GM18505 (cell line): ENCODE measurements around the gene KLHL11.
A peak's percentile ranks its signal among the peaks of the same experiment; 100 is the strongest.
"Not testable (repeated sequence)": the region's sequence is repeated elsewhere in the genome, so short reads cannot be mapped to it uniquely, and the experiment has no call there.

ENCODE experiments used
- ATAC-seq: cut with Tn5 transposase; IDR thresholded peaks from one replicate; pipeline ENCODE4 v1.9.1; 2021; ENCODE audit not compliant: unreplicated experiment
- POLR2A ChIP-seq: IDR thresholded peaks from 4 replicates; pipeline ENCODE4 v1.6.1; 2011; ENCODE audit warnings: borderline replicate concordance; ENCODE audit not compliant: insufficient read depth, insufficient read length; ENCODE audit errors: extremely low read depth

Gene KLHL11

GRCh38 chr17:41869426-41869825, 4.2 kb upstream of the KLHL11 start:
- TF ChIP-seq POLR2A, result no peak
- no peak for ATAC-seq

DNA sequence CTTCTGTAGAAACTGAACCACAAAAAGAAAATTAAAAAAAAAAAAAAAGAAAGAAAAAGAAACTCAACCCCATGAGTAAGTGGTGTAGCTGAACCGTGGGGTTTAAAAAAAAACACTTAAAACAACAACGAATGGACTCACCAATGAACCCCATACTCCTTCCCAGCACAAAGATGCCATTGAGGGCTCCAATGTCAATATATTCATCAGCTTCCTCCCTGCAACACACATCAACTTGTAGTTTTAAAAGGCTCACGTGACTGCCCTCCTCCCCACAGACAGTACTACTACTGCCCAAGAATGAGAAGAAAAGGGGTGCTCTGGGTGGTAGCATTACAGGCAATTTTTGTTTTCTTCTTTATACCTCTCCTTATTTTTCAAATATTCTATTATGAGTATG, 3.3 kb upstream of the KLHL11 start:
- TF ChIP-seq POLR2A, result no peak

DNA sequence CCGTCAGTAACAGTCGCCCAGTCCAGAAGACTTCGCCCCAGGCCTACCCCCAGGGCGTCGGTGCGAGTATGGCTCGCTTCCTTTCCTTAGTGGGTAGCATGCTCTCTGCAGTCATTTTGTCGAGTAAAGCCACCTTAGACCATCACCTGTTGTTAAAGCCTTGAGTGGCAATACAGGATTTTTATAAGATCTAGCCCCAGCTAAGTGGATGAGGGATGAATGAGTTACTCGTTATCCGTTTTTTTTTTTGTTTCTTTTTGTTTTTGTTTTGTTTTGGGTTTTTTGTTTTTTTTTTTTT, 322 bp upstream of the KLHL11 start:
- ATAC-seq, result no peak

More for the DNA sequence above, 3.3 kb upstream of the KLHL11 start:
- ATAC-seq, result no peak

DNA sequence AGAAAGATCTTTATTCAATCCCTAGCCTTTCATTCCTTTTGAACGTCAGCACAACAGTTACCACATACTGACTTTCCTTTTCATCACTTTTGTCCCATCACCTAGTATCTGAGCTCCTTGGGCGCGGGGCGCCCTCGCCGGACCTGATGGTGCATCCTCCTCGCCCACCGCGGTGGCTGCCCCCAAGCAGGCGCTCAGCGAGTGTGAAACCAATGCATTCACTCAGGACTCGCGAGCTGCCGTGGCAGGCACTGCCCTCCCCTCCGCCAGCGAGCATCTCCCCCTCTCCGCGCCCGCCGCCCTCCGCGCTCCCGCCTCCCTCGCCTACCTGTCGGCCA, 756 bp downstream of the KLHL11 start:
- peak; percentile 29 for ATAC-seq
- TF ChIP-seq POLR2A, result no peak

More for the DNA sequence above, 322 bp upstream of the KLHL11 start:
- TF ChIP-seq POLR2A, result no peak

DNA sequence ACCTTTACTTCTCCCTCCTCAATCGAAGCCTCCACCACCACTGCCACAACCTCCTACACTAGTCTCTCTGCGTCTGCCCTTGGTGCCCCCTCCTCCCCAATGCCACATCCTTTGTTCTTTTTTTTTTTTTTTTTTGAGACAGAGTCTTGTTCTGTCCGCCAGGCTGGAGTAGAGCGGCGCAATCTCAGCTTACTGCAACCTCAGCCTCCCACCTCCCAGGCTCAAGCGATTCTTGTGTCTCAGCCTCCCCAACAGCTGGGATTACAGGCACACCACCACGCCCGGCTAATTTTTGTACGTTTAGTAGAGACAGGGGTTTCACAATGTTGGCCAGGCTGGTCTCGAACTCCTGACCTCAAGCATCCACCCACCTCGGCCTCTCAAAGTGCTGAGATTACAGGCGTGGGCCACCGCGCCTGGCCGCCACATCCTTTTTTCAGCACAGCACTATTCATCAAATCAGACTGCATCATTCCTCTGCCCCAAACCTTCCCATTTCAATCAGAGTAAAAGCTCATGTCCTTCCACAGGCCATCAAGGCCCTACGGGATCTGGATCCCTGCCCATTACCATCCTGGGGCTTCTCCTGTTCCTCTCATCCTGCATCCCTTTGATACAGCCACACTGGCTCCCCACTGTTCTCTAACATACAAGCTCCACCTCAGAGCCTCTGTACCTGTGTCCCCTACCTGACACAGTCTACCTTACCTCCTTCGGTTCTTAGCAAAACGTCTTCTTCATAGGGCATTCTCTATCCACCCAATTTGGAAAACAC, 2.0 kb downstream of the KLHL11 start:
- TF ChIP-seq POLR2A, result no peak
- no peak for ATAC-seq

DNA sequence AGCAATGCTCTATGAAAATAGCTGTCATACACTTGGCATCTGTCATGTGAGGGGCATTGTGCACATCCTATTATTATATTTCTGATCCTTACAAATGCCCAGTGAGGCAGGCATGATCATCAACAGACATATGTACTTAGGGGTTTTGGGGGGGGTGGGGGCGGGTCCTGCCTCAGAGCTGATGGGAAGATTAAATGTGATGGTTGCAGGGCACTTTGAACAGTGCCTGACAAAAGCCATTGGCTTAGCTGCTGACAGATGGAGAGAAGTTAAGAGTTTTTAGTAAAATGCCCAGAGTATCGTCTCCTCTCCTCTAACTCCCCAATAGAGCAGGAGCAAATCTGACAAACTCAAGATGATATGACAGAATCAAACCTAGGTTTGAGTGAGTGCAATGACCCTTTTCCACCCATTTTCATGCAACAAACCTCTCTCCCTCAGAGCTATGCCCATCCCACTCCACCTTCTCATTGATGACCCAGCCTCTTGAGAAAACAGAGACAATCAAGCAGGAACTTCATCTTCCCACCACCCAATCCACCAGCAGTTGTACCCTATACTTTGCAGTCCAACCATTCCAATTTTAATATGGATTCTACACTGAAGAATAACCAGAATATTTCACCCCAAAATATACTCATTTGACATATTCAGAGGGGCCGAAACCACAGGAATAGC, 4.8 kb downstream of the KLHL11 start:
- TF ChIP-seq POLR2A, result no peak
- ATAC-seq, result no peak

- not testable (repeated sequence) for ATAC-seq
These were observed 13.8 kb downstream of the KLHL11 start for GRCh38 chr17:41851382-41851781.

DNA sequence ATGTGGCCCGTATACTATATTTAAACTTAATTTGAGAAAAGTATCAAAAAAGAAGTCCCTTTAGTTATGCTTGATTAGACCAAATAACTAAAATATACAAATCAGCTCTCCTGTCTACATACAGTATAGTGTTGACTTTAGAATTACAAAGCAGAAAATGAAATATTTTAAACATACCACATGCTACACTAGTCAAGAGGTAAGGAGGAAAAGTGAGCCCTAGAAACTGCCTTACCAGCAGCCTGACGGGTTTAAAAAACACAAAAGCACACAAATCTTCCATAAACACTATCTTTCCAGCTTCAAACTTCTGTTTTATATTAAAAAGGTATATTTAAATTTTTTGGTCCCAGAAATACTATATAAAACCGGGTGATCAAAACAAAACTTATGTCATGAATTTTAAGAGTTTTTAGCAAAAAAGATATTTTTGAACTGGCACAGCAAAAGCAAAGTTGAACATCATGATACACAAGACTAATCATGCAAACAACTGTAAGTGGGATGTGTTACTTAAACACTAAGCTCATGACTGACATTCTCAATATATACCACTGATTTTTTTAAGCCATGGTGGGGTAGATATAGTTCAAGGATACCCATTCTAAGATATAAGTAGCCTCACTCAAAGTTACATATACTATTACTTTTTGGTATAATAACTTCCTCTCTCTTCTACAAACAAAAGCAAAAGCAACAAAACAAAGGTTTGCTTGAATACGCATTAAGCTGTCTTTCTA, 15.8 kb downstream of the KLHL11 start:
- no peak for ATAC-seq
- no peak for TF ChIP-seq POLR2A

GRCh38 chr17:41848788-41849187, 16.4 kb downstream of the KLHL11 start:
- TF ChIP-seq POLR2A, result no peak
- no peak for ATAC-seq

GRCh38 chr17:41844971-41845370, 20.3 kb downstream of the KLHL11 start:
- no peak for ATAC-seq
- TF ChIP-seq POLR2A, result no peak

DNA sequence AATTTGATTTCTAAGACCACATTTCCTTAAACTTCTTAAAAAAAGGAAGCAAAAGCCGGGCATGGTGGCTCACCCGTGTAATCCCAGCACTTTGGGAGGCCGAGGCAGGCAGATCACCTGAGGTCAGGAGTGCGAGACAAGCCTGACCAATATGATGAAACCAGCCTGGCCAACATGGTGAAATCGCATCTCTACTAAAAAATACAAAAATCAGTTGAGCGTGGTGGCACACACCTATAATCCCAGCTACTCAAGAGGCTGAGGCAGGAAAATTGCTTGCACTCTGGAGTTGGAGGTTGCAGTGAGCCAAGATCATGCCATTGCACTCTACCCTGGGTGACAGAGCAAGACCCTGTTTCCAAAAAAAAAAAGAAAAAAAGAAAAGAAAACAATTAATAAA, 24.4 kb downstream of the KLHL11 start:
- not testable (repeated sequence) for ATAC-seq

DNA sequence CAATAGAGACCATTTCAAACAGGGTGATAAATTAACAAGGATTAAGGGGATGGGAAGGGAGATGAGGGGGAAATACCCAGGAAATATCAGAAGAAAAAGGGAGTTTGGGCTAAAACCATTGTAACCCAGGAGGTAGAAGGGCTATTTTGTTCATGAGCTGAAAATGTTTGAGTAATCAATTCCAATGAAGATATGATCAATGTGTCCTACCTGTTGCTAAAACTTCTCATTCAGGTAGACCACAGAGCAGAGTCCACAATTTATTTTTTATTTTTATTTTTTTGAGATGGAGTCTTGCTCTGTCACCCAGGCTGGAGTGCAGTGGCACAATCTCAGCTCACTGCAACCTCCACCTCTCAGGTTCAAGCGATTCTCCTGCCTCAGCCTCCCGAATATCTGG, 25.8 kb downstream of the KLHL11 start:
- ATAC-seq, result not testable (repeated sequence)

GRCh38 chr17:41837761-41838538, 27.3 kb downstream of the KLHL11 start, which contains the start of gene KLHL10:
Gene KLHL10 (plus strand): TSS chr17:41837825. CDS start chr17:41837933, 108 bp downstream.
- no peak for ATAC-seq
- TF ChIP-seq POLR2A, result no peak

DNA sequence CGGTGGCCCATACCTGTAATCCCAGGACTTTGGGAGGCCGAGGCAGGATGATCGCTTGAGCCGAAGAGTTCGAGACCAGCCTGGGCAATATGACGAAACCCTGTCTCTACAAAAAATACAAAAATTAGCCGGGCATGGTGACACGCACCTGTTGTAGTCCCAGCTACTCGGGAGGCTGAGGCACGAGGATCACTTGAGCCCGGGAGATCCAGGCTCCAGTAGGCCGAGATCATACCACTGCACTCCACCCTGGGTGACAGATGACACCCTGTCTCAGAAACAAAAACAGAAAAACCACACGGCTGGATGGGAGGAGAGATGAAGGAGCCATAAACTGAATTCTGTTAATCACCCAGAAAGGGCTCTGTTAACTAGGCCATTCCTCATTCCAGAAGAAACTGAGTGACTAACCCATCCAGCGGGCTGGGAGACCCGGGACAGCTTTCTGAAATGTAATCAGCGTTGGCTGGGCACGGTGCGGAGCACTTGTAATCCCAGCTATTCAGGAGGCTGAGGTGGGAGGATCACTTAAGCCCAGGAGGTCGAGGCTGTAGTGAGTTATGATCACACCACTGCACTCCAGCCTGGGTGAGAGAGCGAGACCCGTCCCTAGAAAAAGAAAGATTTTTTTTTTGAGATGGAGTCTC, 28.6 kb downstream of the KLHL11 start:
- TF ChIP-seq POLR2A, result no peak
- no peak for ATAC-seq
